Mononuclear cell (primary cell): Measurements from ENCODE around the gene OR3A2. TPM values are rescaled to one million over a fixed set of nuclear protein-coding genes. Genes with fewer than 3 reads are reported as not detected.
"Not testable (repeated sequence)": the region's sequence is repeated elsewhere in the genome, so short reads cannot be mapped to it uniquely, and the experiment has no call there.

Experiments
- H3K27me3 ChIP-seq: 2 replicates; pipeline ENCODE4 v1.6.0; 2011; ENCODE audit warnings: low read length, control low read depth; ENCODE audit not compliant: insufficient read depth
- H3K4me1 ChIP-seq: 2 replicates; pipeline ENCODE4 v1.5.1; 2011; ENCODE audit warnings: mild to moderate bottlenecking, low read length, control low read depth; ENCODE audit not compliant: insufficient read depth
- H3K4me3 ChIP-seq: 2 replicates; pipeline ENCODE4 v1.5.1; 2011; ENCODE audit warnings: mild to moderate bottlenecking, low read length, moderate library complexity
- H3K9me3 ChIP-seq: 2 replicates; pipeline ENCODE4 v1.5.1; 2011; ENCODE audit warnings: low read depth, mild to moderate bottlenecking, control low read depth, low read length
- total RNA-seq: library from RNA; depleted of rRNA; stranded (reverse); fragments of >200 nt; gene quantifications from one replicate; pipeline ENCODE4 v1.2.3, GENCODE V29; 2012

OR3A2 gene
- total RNA-seq, 1 donor: 0.63 TPM

DNA sequence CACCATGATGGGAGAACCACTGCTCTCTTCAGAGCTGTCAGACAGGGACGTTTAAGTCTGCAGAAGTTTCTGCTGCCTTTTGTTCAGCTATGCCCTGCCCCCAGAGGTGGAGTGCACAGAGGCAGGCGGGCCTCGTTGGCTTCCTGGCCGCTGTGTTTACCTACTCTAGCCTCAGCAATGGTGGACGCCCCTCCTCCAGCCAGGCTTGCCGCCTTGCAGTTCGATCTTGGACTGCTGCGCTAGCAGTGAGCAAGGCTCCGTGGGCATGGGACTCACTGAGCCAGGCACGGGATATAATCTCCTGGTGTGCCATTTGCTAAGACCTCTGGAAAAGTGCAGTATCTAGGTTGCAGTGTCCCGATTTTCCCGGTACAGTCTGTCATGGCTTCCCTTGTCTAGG lies 43.3 kb downstream of the OR3A2 start:
- H3K4me1 ChIP-seq, H3K27me3 ChIP-seq, H3K4me3 ChIP-seq, H3K9me3 ChIP-seq: not testable (repeated sequence)

DNA sequence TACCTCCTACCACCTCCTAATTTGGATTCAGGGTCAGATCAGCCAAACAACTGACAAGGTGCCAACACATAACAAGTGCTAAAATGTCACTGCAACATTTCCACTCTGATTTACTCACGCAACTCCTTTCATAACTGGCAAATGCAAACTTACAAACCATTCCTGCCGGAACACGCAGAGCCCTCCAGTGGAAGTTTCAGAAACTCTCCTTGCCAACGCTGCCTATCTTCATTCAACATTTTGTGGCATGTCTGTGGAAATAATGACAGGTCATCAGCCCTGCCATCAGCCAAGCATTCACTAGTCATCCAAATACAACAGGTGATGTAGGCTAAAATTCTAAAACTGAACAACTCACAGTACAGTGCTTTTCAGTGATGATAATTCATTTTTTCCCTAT lies 50.2 kb downstream of the OR3A2 start:
- H3K9me3 ChIP-seq: no peaks in the 10 kb centered on the region
- H3K4me3 ChIP-seq: no peak overlapping the region
- H3K4me1 ChIP-seq: no peaks in the 10 kb centered on the region
- H3K27me3 ChIP-seq: no peaks in the 10 kb centered on the region

DNA sequence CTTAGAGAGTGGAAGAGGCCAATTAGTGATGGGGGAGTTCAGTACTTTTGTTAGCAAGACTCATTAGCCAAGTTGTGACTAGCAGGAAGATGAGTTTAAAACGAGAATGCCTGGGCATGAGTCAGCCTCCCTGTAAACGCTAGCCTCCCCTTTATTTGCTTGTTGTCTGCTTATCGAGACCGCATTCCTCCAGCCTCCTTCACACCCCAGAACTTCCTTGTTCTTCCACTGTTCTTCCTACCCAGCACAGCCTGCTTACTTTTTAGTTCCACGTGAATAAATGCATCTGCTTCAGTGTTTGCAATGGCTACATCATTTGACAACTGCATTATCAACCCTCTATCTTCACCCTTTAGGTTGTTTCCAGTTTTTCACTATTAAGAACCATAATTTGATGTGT lies 67.8 kb downstream of the OR3A2 start:
- Histone ChIP-seq H3K4me3 (no peak overlapping the region), H3K4me1 (no peaks in the 10 kb centered on the region), H3K27me3 (no peaks in the 10 kb centered on the region), H3K9me3 (no peaks in the 10 kb centered on the region)

DNA sequence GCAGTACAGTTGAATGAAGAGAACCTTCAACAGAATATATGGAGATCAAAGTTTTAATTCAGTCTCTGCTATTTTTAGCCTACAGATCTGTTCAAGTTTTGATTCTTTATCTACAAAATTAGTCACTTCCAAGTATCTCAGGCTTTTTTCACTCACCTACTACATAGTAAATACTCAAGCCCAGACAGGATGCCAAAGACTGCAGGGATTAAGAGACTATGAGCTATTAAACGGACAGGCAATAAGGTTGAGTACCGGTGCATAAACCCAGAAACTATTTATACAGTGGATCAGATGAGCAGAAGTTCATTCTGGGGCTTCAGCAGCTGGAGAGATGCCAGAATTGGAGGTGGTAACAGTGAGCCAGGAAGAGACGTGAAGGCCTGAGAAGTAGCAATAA lies 69.3 kb downstream of the OR3A2 start:
- H3K4me3 ChIP-seq: no peak overlapping the region
- no peaks in the 10 kb centered on the region for H3K27me3 ChIP-seq
- no peaks in the 10 kb centered on the region for H3K4me1 ChIP-seq
- no peaks in the 10 kb centered on the region for H3K9me3 ChIP-seq

DNA sequence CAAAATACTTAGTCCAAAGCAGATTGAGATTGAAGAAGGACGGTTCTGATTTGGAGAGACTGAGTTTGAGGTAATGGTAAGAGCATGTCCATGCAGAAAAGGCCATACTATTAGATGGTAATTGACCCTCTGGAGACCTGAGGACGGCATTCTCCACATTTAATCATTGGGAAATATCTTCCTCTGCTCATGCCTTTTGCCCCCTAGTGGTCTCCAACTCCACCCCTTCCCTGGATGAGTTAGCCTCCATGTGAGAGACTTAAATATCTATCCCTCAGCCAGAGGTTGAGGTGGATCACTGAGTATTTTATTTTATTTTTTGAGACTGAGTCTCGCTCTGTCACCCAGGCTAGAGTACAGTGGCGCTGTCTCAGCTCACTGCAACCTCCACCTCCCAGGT lies 77.5 kb downstream of the OR3A2 start:
- H3K9me3 ChIP-seq: no peaks in the 10 kb centered on the region
- no peaks in the 10 kb centered on the region for H3K27me3 ChIP-seq
- no peaks in the 10 kb centered on the region for H3K4me1 ChIP-seq
- no peak overlapping the region for H3K4me3 ChIP-seq

DNA sequence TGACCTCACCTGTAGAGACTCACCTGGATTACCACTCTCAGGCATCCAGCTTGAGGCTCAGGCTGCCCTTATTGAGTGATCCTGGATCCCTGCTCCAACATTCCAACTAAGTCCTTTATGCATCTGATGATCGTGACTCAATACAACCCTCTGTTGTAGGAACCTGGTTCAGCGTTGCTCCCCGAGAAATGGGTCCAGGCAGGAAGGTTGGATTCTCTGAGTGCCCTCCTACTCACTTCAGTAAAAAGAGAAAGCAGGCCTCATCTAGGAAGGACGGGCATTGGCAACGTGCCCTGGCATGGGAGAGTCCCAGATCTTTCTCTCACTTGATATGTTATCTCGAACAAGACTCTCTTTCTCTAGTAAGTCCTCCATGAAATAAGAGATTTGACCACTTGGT lies 87.8 kb downstream of the OR3A2 start, which contains the start of gene OR3A1:
Gene OR3A1, minus strand, starts transcription at position 101 of the 400 bp plus-strand sequence. CDS start 5,778 bp downstream, outside the sequence.
- H3K4me3 ChIP-seq: no peak within 1 kb of the TSS
- no peaks in the 10 kb centered on the region for H3K4me1 ChIP-seq
- H3K27me3 ChIP-seq: peaks cover 3% of the 10 kb centered on the region
- no peaks in the 10 kb centered on the region for H3K9me3 ChIP-seq

DNA sequence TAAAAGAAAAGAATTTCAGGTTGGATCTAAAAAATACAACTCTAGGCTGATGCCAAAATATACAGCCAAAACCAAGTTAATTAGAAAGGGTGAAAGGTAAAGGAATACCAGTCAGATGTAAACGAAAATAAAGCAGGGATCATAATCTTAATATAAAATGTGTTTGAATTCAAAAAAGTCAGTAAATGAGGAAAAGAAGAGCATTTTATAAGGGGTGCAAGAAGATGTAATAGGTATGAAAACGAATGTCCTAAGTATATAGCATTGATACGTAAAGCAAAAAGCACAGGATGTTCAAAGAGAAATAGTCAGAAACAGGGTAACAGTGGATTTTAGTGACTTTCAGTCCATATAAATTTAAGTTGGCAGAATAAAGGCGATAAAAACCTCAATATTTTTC lies 90.5 kb downstream of the OR3A2 start:
- H3K4me3 ChIP-seq: no peak overlapping the region
- no peaks in the 10 kb centered on the region for H3K9me3 ChIP-seq
- peaks cover 5% of the 10 kb centered on the region for H3K27me3 ChIP-seq
- H3K4me1 ChIP-seq: no peaks in the 10 kb centered on the region

DNA sequence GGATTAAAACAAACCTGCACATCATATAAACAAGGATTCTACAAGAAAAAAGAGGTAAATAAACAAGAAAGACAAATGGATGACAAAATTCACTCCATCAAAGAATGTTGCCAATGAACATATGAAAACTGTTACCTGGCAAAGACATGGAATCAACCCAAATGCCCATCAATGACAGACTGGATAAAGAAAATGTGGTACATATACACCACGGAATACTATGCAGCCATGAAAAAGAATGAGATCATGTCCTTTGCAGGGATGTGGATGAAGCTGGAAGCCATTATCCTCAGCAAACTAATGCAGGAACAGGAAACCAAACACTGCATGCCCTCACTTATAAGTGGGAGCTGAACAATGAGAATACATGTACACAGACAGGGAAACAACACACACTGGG lies 92.6 kb downstream of the OR3A2 start:
- not testable (repeated sequence) for H3K27me3 ChIP-seq, H3K9me3 ChIP-seq, H3K4me1 ChIP-seq, H3K4me3 ChIP-seq

DNA sequence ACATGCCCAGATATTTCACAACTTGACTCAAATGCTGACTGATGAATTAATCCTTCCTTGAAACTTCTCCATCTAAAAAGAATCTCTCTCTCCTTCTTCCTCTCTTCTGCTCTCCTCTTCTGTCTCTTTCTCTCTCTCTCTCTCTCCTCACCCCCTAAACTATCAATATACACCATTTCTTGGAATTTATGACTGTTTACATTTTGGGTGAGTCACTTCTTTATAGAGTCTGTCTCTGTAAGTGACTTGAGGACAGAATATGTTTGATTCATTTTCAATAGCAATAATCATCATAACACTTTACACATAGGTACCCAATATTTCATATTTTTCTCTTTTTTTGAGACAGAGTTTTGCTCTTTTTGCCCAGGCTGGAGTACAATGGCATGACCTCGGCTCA lies 103.2 kb downstream of the OR3A2 start:
- no peaks in the 10 kb centered on the region for H3K4me1 ChIP-seq
- H3K9me3 ChIP-seq: no peaks in the 10 kb centered on the region
- H3K4me3 ChIP-seq: no peak overlapping the region
- no peaks in the 10 kb centered on the region for H3K27me3 ChIP-seq

DNA sequence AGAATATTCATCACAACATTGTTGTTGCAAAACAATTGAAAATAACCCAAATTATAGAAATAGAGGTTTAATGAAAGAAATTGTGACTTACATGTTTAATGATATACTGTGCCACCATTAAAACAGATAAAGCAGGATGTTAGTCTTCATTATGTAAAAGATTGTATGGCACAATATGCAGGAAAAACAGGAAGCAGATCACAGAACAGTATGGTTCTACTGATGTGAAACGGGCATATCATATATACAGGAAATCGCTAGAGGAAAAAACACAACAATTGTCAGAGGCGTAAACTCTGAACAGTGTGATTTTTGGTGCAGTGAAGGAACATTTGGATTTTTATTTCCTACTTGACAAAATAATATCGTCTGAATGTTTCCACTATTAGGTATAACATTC lies 110.0 kb downstream of the OR3A2 start:
- H3K27me3 ChIP-seq: no peaks in the 10 kb centered on the region
- peaks cover 7% of the 10 kb centered on the region for H3K9me3 ChIP-seq
- H3K4me1 ChIP-seq: peaks cover 2% of the 10 kb centered on the region
- no peak overlapping the region for H3K4me3 ChIP-seq

DNA sequence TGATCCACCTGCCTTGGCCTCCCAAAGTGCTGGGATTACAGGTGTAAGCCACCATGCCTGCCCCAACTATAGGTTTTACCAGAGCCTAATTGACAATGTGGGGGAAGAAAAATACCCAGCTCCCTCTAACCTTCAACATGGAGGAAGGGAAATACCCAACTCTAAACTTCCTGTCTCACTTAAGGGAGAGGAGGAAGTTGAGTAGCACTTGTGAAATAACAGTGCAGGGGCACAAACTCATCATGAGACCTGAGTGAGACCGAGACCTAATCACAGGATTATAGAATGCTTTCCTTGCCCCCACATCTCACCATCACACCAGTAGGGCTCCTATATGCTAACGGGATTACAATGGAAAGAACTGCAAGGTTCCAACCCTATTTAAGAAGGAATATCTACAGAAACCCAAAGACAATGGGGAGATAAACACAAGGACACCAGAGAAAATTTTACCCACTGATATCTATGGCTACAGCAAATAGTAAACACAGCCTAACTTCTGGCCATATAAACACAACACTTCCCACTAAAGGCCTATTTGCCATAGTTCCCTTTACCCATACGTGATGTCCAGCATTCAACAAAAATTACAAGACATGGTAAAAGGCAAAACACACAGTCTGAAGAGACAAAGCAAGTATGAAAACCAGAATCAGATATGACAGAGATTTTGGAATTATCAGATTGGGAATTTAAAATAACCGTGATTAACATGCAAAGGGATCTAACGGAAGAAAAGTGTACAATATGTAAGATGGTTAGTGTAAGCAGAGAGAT lies 114.8 kb downstream of the OR3A2 start:
- H3K4me1 ChIP-seq: peaks cover 12% of the 10 kb centered on the region
- H3K9me3 ChIP-seq: peaks cover 7% of the 10 kb centered on the region
- no peaks in the 10 kb centered on the region for H3K27me3 ChIP-seq
- H3K4me3 ChIP-seq: no peak overlapping the region

DNA sequence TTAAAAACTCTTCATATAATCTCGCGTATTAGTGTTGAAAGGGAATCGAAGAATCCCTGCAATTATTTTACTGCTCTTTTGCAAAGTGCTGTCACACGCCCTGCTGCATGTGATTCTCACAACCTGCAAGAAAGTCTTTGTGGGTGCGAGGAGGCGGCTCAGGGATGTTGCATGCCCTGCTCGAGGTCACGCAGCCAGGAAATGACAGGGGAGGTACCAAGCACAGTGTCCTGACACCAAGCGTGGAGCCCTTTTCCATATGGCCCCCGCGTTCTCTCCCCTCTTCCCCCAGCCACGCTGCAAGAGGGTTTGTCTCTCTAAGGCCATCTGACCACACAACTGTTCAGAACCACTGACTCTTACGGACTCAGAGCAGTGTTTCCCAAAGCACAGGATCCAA lies 125.5 kb downstream of the OR3A2 start:
- H3K4me1 ChIP-seq: no peaks in the 10 kb centered on the region
- no peaks in the 10 kb centered on the region for H3K9me3 ChIP-seq
- H3K27me3 ChIP-seq: no peaks in the 10 kb centered on the region
- H3K4me3 ChIP-seq: no peak overlapping the region

DNA sequence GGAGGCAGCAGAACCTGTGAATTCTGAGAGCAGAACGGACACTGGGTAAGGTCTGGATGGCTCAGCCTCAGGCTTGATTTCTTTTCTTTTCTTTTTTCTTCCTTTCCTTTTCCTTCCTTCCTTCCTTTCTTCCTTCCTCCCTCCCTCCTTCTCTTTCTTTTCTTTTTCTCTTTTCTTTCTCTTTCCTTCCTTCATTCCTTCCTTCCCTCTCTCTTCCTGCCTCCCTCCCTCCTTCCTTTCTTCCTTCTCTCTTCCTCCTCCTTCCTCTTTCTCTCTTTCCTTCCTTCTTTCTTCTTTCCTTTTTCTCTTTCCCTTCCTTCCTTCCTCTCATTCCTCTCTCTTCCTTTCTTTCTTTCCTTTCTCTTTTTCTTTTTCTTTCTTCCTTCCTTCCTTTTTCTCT lies 125.9 kb downstream of the OR3A2 start:
- H3K4me3 ChIP-seq: no peak overlapping the region
- H3K9me3 ChIP-seq: no peaks in the 10 kb centered on the region
- no peaks in the 10 kb centered on the region for H3K27me3 ChIP-seq
- no peaks in the 10 kb centered on the region for H3K4me1 ChIP-seq

DNA sequence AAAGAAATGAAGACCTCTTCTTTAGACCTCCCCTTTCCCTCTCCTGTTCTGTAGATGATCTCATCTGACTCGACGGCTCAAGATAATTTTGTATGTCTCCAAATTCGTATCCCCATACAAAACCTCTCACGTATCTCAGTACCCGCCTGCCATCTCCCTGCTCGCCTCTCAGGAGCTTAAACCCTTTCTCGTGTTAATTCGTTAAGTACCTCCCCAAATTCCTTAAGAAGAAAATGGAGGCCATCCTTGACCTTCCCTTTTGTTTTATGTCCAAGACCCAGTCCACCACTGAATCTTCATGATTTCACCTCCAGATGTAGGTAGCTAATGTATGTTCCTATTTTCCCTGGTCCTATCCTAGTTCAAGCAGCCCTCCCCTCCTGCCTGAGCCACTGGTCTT lies 129.5 kb downstream of the OR3A2 start:
- Histone ChIP-seq H3K9me3 (no peaks in the 10 kb centered on the region), H3K27me3 (no peaks in the 10 kb centered on the region), H3K4me1 (no peaks in the 10 kb centered on the region), H3K4me3 (no peak overlapping the region)

DNA sequence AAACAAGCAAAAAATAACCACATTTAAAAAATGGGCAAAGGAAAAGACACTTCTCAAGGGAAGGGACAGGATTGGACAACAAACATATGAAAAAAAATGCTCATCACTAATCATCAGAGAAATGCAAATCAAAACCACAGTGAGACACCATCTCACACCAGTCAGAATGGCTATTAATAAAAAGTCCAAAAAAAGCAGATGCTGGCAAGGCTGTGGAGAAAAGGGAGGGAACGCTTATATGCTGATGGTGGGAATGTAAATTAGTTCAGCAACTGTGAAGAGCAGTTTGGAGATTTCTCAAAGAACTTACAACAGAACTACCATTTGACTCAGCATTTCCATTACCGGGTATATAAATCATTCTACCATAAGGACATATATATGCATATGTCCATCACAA lies 137.1 kb downstream of the OR3A2 start:
- H3K4me3 ChIP-seq, H3K27me3 ChIP-seq, H3K9me3 ChIP-seq, H3K4me1 ChIP-seq: not testable (repeated sequence)

DNA sequence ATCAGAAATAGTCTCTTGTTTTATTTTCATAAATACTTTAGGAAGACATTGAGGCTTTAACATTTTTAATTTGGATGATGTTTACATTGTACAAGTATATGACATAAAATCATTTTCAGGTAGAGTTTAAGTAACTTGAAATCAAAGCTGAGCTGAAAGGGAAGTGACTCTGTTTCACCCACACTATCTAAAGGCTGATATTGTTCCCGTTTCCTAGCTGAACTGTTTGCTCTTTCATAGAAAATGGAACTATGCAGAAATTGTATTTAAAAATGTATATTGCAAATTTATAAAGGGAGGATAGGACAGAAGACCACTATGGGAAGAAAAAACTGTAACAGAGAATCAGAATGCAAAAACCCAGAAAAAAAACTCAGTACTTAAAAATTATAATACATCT lies 141.3 kb downstream of the OR3A2 start:
- H3K27me3 ChIP-seq, H3K4me1 ChIP-seq, H3K4me3 ChIP-seq, H3K9me3 ChIP-seq: not testable (repeated sequence)
